GM12878 (cell line): Measurements from ENCODE around the gene TATDN2. TPM values are rescaled to one million over a fixed set of nuclear protein-coding genes. Genes with fewer than 3 reads are reported as not detected.

Experiments used
- BHLHE40 ChIP-seq, 2 experiments: fragments of 450-650 bp in 1 of 2; IDR thresholded peaks; 2 replicates each; pipeline ENCODE4 v1.6.1; 2011 to 2017; ENCODE audit warnings: low read depth in 2 of 2, borderline replicate concordance in 1 of 2, improper control_type of control experiment in 1 of 2, low read length in 1 of 2, mild to moderate bottlenecking in 1 of 2
- CUX1 ChIP-seq: IDR thresholded peaks from 2 replicates; pipeline ENCODE4 v1.6.1; 2012; ENCODE audit warnings: improper control_type of control experiment, low read depth, low read length; ENCODE audit not compliant: insufficient replicate concordance
- ETV6 ChIP-seq, 2 experiments: fragments of 450-650 bp in 1 of 2; IDR thresholded peaks in 1 of 2; conservative IDR thresholded peaks in 1 of 2; 2 replicates each; pipeline ENCODE4 v1.6.1; 2014; ENCODE audit warnings: antibody characterized with exemption in 1 of 2, borderline replicate concordance in 1 of 2, low read depth in 1 of 2, mild to moderate bottlenecking in 1 of 2, moderate library complexity in 1 of 2
- POLR2A ChIP-seq: IDR thresholded peaks from 2 replicates; pipeline ENCODE4 v1.6.1; 2011; ENCODE audit warnings: low read depth, mild to moderate bottlenecking, low read length
- SMAD5 ChIP-seq: IDR thresholded peaks from 2 replicates; pipeline ENCODE4 v1.6.1; 2016; ENCODE audit warnings: antibody characterized with exemption, low read depth
- polyA plus RNA-seq, 11 experiments: library from polyadenylated mRNA; depleted of rRNA in 4 of 11; unstranded in 6 of 11; stranded (reverse) in 5 of 11; fragments of >200 nt; fragmentation: Nextera tagmentation in 4 of 11; fragmentation: Illumina TruSeq in 1 of 11; extraction: Ambion mirVana in 4 of 11; extraction: Trizol in 1 of 11; gene quantifications; 1 replicate in 1 of 11; 2 replicates in 10 of 11; pipeline versions ENCODE4 v1.2.1 to v1.2.3, GENCODE V29; 2011 to 2016; ENCODE audit warnings: inconsistent platforms in 2 of 11, missing spikeins in 2 of 11, low read depth in 1 of 11
- total RNA-seq, 4 experiments: library from RNA; depleted of rRNA in 3 of 4; stranded (reverse); fragments of >200 nt in 3 of 4; fragmentation: Illumina TruSeq in 1 of 4; extraction: Trizol in 1 of 4; gene quantifications; 2 replicates each; pipeline versions ENCODE4 v1.2.1 to v1.2.3, GENCODE V29; 2013 to 2021
- TF ChIP-seq, protein P1 (sequence below): fragments of 450-650 bp; IDR thresholded peaks from 2 replicates; pipeline ENCODE4 v1.6.1; 2016; ENCODE audit warnings: mild to moderate bottlenecking

TATDN2 gene
- total and polyA plus RNA-seq, 10 of the 15 experiments (the other 5 are each of a cell fraction or from before 2014, with no cell fraction given) = 4.2 to 36.5 (median 15.8) TPM

- TF ChIP-seq CUX1 = no peak
- TF ChIP-seq POLR2A = no peak
- no peak for TF ChIP-seq SMAD5
- TF ChIP-seq, protein P1, sequence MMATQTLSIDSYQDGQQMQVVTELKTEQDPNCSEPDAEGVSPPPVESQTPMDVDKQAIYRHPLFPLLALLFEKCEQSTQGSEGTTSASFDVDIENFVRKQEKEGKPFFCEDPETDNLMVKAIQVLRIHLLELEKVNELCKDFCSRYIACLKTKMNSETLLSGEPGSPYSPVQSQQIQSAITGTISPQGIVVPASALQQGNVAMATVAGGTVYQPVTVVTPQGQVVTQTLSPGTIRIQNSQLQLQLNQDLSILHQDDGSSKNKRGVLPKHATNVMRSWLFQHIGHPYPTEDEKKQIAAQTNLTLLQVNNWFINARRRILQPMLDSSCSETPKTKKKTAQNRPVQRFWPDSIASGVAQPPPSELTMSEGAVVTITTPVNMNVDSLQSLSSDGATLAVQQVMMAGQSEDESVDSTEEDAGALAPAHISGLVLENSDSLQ = no peak
- no peak for TF ChIP-seq ETV6 (conservative IDR thresholded peaks at IDR 0.05 in 1 of 2, IDR thresholded peaks at IDR 0.05 in 1 of 2; ENCODE audit: borderline replicate concordance in 1 of 2, low read depth in 1 of 2)
- TF ChIP-seq BHLHE40 (IDR thresholded peaks at IDR 0.05; ENCODE audit: borderline replicate concordance in 1 of 2, low read depth in 2 of 2, low read length in 1 of 2) = no peak
Measured at GRCh38 chr3:10242182-10243065, 5.8 kb upstream of the TATDN2 start (continued).
